A204.1 (cell line): ENCODE results near the gene TRIM48.
"Not testable (repeated sequence)": the region's sequence is repeated elsewhere in the genome, so short reads cannot be mapped to it uniquely, and the experiment has no call there.

Source experiments
- FAIRE-seq: peaks from 2 replicates; lab custom pipeline; 2012; peaks lifted over from hg19 to GRCh38; lab: Jason Lieb, UNC

The TRIM48 gene

GRCh38 chr11:55261855-55262254 is at the start of gene TRIM48:
Gene TRIM48, plus strand, starts transcription at chr11:55262155. Its CDS starts 113 bp downstream, at chr11:55262268.
- FAIRE-seq, result not testable (repeated sequence)

GRCh38 chr11:55238316-55238715 is 23.6 kb upstream of the TRIM48 start:
- not testable (repeated sequence) for FAIRE-seq

- FAIRE-seq, result no peak
These were observed 1.1 kb downstream of the TRIM48 start for GRCh38 chr11:55263081-55263480.
